Fibroblast of mammary gland (primary cell): Measurements from ENCODE around the gene FUZ.

Experiments used
- DNase-seq: peaks from one replicate; pipeline ENCODE4 v3.0.0-alpha.2; 2010; ENCODE audit warnings: low read depth
- H3K4me3 ChIP-seq: 2 replicates; pipeline ENCODE4 v1.5.1; 2011; ENCODE audit warnings: low read depth, mild to moderate bottlenecking, low read length, moderate library complexity; ENCODE audit not compliant: control insufficient read depth
- CTCF ChIP-seq: conservative IDR thresholded peaks from 2 replicates; pipeline ENCODE4 v1.5.1; 2011; ENCODE audit warnings: low read depth, low read length, inconsistent platforms; ENCODE audit not compliant: control insufficient read depth, insufficient read depth

The FUZ gene

GRCh38 chr19:49844138-49845095 is 31.3 kb upstream of the FUZ start:
- DNase-seq, result no peak
- TF ChIP-seq CTCF, result no peak

GRCh38 chr19:49843265-49843664 is 30.2 kb upstream of the FUZ start:
- no peak for TF ChIP-seq CTCF
- DNase-seq, result no peak
- H3K4me3 ChIP-seq, result no peak overlapping the region

More at GRCh38 chr19:49844138-49845095, 31.3 kb upstream of the FUZ start:
- H3K4me3 ChIP-seq, result no peak overlapping the region

DNA sequence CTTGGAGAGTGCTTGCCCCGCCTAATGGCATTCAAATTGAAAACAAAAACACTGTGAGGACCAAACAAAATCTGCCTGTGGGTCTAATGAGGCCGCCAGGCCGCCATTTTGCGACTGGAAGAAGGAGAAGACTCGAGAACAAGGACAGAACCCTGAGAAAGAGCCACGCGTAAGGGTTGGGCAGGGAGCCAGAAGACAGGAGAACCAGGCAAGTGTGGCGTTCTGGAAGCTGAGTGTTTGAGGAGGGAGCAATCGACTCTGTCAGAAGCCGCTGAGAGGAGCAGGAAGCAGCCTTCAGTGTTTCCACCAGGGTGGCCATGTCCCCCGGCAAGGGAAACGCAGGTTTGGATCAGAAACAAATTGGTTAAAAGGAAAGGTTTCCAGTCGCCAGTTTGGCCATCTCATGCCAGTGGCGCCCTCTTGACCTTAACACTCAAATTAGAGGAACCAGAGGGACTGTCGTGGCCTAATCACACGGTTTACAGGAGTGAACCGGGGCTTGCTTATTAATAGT is 27.7 kb upstream of the FUZ start:
- TF ChIP-seq CTCF, result no peak
- no peak for DNase-seq
- no peak overlapping the region for H3K4me3 ChIP-seq

- no peak for TF ChIP-seq CTCF
- no peak for DNase-seq
- H3K4me3 ChIP-seq, result no peak overlapping the region
These were observed 27.2 kb upstream of the FUZ start for GRCh38 chr19:49840321-49840720.

- DNase-seq, result no peak
- TF ChIP-seq CTCF, result no peak
- no peak overlapping the region for H3K4me3 ChIP-seq
These were observed 26.6 kb upstream of the FUZ start for GRCh38 chr19:49839713-49840112.

DNA sequence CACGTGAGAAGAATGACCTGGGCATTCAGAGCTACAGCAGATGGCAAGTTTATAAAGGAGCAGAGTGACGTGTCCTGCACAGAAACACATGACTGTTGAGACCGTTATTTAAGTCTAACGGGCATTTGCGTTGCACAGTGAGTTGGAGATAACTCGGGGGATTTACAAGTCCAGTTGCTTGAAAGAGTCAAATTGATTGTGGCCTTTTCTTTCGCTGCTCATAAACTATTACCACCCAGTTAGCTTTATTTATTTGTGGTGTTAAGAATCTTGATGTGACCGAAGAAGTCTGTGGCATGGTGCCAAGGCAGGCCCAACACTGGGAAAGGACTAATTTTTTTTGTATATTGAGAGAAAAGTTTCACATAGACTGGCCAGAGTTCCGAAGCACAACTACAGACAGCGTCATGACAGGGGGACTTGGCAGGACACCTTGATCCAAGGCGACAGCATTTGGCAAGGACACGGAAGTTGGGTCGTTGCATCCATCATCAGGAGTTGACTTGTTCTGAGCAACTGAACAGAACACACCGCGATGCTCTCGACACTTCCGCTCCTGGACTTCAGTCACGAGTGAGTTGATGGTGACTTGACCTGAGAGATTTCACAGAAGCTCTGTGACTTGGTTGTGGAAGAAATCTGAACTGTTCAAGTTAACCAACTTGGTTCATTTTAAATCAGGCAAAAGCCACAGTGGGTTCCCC is 25.9 kb upstream of the FUZ start:
- H3K4me3 ChIP-seq, result no peak overlapping the region
- DNase-seq, result no peak
- no peak for TF ChIP-seq CTCF
